ENCODE measurements around the gene GALK1.
A peak's percentile ranks its signal among the peaks of the same experiment; 100 is the strongest.
"Not testable (repeated sequence)": the region's sequence is repeated elsewhere in the genome, so short reads cannot be mapped to it uniquely, and the experiment has no call there.

Gene GALK1

DNA sequence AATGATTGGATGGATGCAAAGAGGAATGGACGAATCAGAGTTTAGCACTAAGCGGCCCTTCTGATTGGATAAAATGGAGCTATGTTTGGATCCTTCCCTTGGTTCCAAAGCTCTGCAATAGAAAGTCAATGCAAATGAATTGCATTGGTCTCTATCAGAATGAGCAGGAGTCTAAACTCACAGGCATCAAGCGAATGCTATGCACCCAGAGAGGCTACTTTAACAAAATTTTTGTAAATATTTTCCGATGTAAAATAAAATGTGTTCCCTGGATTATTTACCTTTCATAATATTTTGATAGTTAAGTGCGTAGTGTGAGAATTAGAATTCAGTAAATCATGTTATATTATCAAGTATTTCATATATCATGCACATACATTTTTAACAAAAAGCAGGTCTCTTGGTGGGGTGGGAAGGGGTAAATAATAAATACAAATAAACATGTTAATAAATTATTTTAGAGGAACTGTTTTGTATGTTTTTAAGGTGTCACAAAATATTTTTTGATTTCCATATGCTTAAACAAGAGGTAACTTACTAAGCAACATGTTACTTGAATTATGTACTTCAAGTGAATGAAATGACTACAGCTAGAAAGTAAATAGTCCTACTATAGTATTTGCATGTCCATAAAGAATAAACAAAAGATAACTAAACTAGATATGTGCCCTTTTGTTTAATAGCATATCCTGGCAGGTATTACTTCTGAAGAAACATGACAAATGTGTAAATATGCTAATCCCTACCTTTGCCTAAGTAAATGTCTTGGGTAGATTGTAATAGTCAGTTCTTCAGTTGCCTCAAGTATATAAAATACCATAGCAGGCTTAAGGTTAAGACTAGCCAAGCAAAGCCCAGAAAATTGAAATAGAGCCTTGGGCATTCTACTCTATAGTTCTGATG, 15.2 kb upstream of the GALK1 start:
- Mint-ChIP-seq H3K27me3 (ENCODE audit: low read depth, poor library complexity) (peaks cover 5% of the 10 kb centered on the region), H3K4me1 (peaks cover 57% of the 10 kb centered on the region), H3K9me3 (peaks cover 11% of the 10 kb centered on the region), H3K27ac (no peak overlapping the region), H3K4me3 (peak overlapping the region; percentile 94), H3K36me3 (ENCODE audit: low read depth) (peaks cover 32% of the 10 kb centered on the region)
- DNase-seq = no peak
- TF ChIP-seq, protein P1, sequence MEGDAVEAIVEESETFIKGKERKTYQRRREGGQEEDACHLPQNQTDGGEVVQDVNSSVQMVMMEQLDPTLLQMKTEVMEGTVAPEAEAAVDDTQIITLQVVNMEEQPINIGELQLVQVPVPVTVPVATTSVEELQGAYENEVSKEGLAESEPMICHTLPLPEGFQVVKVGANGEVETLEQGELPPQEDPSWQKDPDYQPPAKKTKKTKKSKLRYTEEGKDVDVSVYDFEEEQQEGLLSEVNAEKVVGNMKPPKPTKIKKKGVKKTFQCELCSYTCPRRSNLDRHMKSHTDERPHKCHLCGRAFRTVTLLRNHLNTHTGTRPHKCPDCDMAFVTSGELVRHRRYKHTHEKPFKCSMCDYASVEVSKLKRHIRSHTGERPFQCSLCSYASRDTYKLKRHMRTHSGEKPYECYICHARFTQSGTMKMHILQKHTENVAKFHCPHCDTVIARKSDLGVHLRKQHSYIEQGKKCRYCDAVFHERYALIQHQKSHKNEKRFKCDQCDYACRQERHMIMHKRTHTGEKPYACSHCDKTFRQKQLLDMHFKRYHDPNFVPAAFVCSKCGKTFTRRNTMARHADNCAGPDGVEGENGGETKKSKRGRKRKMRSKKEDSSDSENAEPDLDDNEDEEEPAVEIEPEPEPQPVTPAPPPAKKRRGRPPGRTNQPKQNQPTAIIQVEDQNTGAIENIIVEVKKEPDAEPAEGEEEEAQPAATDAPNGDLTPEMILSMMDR (IDR thresholded peaks at IDR 0.05) = no peak

DNA sequence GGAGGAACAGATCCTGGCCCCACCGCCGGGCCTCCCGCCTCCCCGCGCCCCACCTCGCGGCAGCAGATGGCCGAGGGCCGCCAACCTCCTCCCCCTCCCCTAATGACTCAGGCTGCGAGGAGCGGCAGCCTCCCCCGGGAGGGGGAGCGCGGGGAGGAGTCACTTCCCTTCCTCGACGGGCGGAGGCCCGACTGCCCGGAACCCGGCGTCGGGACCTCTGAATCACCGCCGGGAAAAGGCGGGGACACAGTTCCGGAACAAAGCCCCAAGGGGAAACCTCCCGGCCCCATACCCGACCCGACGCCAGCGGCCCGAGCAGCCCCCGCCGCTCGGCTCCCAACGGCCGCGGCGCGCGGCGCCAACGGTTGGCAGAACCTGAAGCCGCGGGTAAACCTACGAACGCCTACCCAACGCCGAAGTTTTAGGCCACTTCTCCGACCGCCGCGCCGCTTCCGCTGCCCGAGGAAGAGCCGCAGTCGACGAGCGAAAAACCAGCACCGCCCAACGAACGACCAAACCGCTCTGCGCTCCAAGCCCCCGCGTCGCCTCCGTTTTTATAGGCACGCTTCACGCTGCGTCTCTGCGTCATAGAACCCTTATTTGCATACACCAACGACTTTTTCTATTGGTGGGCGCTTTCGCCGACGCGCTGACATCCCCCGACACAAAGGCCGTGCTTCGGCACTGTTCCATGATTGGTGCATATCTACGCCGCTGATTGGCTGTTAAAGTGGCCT, 14.4 kb upstream of the GALK1 start:
- DNase-seq = peak; percentile 91
- TF ChIP-seq, protein P1 (IDR thresholded peaks at IDR 0.05) = no peak
- H3K36me3 Mint-ChIP-seq (ENCODE audit: low read depth) = peaks cover 34% of the 10 kb centered on the region
- peaks cover 60% of the 10 kb centered on the region for H3K4me1 Mint-ChIP-seq
- peaks cover 11% of the 10 kb centered on the region for H3K9me3 Mint-ChIP-seq
- H3K27ac Mint-ChIP-seq = peak overlapping the region; percentile 100
- peak overlapping the region; percentile 94 for H3K4me3 Mint-ChIP-seq
- peaks cover 5% of the 10 kb centered on the region for H3K27me3 Mint-ChIP-seq (ENCODE audit: low read depth, poor library complexity)

DNA sequence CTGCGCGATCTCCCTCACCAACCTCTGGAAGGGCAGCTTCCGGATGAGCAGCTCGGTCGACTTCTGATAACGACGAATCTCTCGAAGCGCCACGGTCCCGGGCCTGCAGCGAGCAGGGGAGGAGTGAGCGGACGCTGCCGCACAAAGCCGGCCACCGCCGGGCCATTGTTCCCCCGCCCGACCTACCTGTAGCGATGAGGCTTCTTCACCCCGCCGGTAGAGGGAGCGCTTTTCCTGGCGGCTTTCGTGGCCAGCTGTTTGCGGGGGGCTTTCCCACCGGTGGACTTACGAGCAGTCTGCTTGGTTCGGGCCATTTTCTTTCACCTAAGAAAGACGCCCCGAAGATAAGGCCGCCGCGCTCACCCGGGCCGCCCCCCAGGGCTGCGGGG, 13.9 kb upstream of the GALK1 start:
- peak; percentile 50 for DNase-seq
- TF ChIP-seq, protein P1 (IDR thresholded peaks at IDR 0.05) = peak; percentile 48
- H3K4me3 Mint-ChIP-seq = peak overlapping the region; percentile 94
- peak overlapping the region; percentile 92 for H3K27ac Mint-ChIP-seq
- H3K36me3 Mint-ChIP-seq (ENCODE audit: low read depth) = peaks cover 36% of the 10 kb centered on the region
- peaks cover 59% of the 10 kb centered on the region for H3K4me1 Mint-ChIP-seq
- peaks cover 5% of the 10 kb centered on the region for H3K27me3 Mint-ChIP-seq (ENCODE audit: low read depth, poor library complexity)
- H3K9me3 Mint-ChIP-seq = peaks cover 11% of the 10 kb centered on the region

DNA sequence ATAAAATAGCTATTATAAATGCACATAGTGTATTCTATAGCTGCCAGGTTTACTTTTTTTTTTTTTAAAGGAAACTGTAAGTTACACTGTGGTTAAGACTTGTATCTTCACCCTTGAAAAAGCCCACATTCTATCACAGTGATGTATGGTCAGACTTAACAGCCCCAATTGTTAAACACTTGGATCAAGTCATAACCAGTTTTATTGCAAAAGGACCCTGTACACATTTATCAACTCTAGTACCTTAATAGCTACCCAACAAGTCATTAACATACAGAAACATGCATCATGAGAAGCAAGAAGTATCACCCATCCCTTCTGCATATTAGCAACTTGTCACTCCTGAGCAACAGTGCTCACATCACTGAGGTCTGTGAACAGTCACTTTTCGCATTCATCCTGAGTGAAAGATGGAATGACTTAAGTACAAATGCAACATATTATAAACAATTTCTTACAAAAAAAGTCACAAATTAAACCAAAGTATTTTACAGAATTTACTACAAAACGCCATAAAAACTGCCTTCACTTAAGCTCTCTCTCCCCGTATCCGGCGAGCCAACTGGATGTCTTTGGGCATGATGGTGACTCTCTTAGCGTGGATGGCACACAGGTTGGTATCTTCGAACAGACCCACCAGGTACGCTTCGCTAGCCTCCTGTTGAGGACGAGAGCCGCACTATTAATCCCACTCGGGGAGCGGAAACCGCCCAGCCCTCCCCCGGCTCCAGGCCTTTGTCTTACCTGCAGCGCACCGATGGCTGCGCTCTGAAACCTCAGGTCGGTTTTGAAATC, 13.3 kb upstream of the GALK1 start:
- peak overlapping the region; percentile 92 for H3K27ac Mint-ChIP-seq
- H3K4me1 Mint-ChIP-seq = peaks cover 53% of the 10 kb centered on the region
- H3K4me3 Mint-ChIP-seq = peak overlapping the region; percentile 94
- peaks cover 10% of the 10 kb centered on the region for H3K9me3 Mint-ChIP-seq
- DNase-seq; H3K27me3 Mint-ChIP-seq (ENCODE audit: low read depth, poor library complexity): not testable (repeated sequence)
- peaks cover 36% of the 10 kb centered on the region for H3K36me3 Mint-ChIP-seq (ENCODE audit: low read depth)

DNA sequence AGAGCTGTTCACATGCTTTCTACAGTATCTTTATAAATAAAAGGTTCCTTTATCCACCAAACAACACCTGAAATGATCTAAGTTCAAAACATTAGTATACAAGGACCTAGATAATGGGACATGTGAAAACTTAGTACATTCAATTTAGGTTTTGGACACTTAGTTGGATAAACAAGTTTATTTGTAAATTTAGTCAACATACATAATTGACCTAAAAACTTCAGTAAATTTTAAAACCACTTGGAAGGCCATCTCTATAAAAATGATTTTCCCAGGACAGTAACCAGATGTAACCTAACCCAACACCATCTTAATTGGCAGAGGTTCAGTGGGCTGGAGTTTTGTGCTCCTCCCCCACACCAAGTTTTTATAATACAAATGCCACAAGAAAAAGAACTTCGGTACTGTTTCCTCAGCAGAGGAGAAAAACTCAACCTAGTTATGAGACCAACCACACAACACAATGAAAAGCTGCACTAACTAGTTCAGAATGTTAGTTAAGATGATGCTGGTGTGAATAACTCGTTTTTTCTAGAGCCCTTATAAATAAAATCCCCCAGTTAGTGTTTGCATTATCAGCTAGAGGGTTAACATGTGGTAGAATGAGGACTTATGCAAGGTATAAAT, 12.4 kb upstream of the GALK1 start:
- peaks cover 56% of the 10 kb centered on the region for H3K4me1 Mint-ChIP-seq
- H3K4me3 Mint-ChIP-seq = peak overlapping the region; percentile 94
- TF ChIP-seq, protein P1 (IDR thresholded peaks at IDR 0.05) = no peak
- no peak overlapping the region for H3K27ac Mint-ChIP-seq
- peaks cover 6% of the 10 kb centered on the region for H3K9me3 Mint-ChIP-seq
- peaks cover 5% of the 10 kb centered on the region for H3K27me3 Mint-ChIP-seq (ENCODE audit: low read depth, poor library complexity)
- peaks cover 36% of the 10 kb centered on the region for H3K36me3 Mint-ChIP-seq (ENCODE audit: low read depth)
- DNase-seq = no peak
